Epithelial cell of proximal tubule (primary cell): ENCODE results near the gene MBTPS1. TPM values are rescaled to one million over a fixed set of nuclear protein-coding genes. Genes with fewer than 3 reads are reported as not detected.

ENCODE experiments used
- DNase-seq: peaks from one replicate; pipeline ENCODE4 v3.0.0-alpha.2; 2011; ENCODE audit warnings: low read depth
- H3K4me3 ChIP-seq: 2 replicates; pipeline ENCODE4 v1.5.1; 2011; ENCODE audit warnings: low read depth, mild to moderate bottlenecking, low read length
- CTCF ChIP-seq: conservative IDR thresholded peaks from 2 replicates; pipeline ENCODE4 v1.5.1; 2012; ENCODE audit warnings: low read depth, mild to moderate bottlenecking, low read length
- total RNA-seq: library from RNA; depleted of rRNA; stranded (reverse); fragments of >200 nt; gene quantifications from 2 replicates; pipeline ENCODE4 v1.2.3, GENCODE V29; 2015

MBTPS1 gene
- total RNA-seq, 1 donor from 2014 or later: 76.3 TPM

GRCh38 chr16:84026606-84027005, 90.1 kb downstream of the MBTPS1 start:
- no peak for TF ChIP-seq CTCF
- no peak for DNase-seq

GRCh38 chr16:84024854-84025253, 91.9 kb downstream of the MBTPS1 start:
- no peak overlapping the region for H3K4me3 ChIP-seq
- DNase-seq: no peak
- TF ChIP-seq CTCF: no peak

More at GRCh38 chr16:84026606-84027005, 90.1 kb downstream of the MBTPS1 start:
- no peak overlapping the region for H3K4me3 ChIP-seq

DNA sequence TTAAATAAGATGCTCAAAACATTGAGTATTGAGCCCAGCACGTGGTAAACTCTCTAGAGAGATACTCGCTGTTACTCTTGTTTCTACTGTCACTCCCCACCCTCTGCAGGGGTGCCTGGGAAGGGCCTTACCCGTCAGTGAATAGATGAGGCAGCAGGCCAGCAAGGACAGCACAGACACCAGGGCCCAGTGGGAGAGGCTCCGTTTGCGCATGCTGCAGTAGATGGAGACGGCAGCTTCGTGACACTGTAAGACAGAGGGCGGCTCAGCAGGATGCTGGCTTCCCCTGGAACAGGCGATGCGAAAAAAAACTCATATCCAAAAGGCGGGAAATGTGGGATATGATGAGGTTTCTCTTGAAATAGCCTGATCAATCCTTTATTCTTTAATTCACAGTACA, 94.1 kb downstream of the MBTPS1 start:
- no peak overlapping the region for H3K4me3 ChIP-seq
- no peak for DNase-seq
- no peak for TF ChIP-seq CTCF

DNA sequence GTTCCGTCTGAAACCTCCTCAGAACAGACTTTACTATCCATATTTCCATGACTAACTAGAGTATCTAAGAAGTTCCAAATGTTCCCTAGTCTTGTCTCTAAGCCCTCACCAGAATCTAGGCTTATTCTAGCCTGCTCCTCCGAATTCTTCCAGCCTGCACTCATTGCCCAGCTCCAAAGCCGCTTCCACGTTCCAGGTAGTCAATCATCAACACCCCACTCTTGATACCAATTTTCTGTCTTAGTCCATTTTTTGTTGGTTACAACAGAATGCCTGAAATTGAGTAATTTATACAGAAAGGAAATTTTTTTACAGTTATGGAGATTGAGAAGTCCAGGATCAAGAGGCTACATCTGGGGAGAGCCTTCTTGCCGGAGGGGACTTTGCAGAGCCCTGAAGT, 95.3 kb downstream of the MBTPS1 start:
- no peak for TF ChIP-seq CTCF
- no peak overlapping the region for H3K4me3 ChIP-seq
- no peak for DNase-seq

DNA sequence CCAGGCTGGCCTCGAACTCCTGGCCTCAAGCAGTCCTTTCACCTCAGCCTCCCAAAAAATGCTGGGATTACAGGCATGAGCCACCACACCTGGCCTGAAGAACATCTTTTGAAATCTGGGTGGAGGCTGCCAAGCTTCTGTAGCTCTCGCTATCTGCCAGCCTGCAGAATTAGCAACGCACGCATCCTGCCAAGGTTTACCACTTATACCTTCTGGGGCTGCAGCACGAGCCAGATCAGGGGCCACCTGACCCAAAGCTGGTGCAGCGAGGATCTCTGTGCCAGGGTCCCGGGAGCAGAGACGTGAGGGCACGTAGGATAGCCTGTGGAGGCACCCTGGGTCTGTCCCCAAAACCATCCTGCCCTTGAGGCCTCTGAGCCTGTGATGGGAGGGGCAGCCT, 96.4 kb downstream of the MBTPS1 start:
- no peak overlapping the region for H3K4me3 ChIP-seq
- TF ChIP-seq CTCF: no peak
- no peak for DNase-seq

GRCh38 chr16:84018710-84019109, 98.0 kb downstream of the MBTPS1 start:
- DNase-seq: no peak
- TF ChIP-seq CTCF: no peak
- no peak overlapping the region for H3K4me3 ChIP-seq

- no peak overlapping the region for H3K4me3 ChIP-seq
- no peak for TF ChIP-seq CTCF
- DNase-seq: no peak
Observed at GRCh38 chr16:84016477-84016876, 100.3 kb downstream of the MBTPS1 start.
